DMS153 (cell line): ENCODE data around the gene LRRC75B.
"Not testable (repeated sequence)": the region's sequence is repeated elsewhere in the genome, so short reads cannot be mapped to it uniquely, and the experiment has no call there.

Source experiments
- DNase-seq: peaks from one replicate; lab custom pipeline; 2025; lab: John Stamatoyannopoulos, UW

Gene LRRC75B

GRCh38 chr22:24602105-24602749 is 9.4 kb upstream of the LRRC75B start:
- not testable (repeated sequence) for DNase-seq

- peak; percentile 25 for DNase-seq
Measured at GRCh38 chr22:24601217-24602104, 8.6 kb upstream of the LRRC75B start.

GRCh38 chr22:24599958-24600715 is 7.3 kb upstream of the LRRC75B start:
- DNase-seq, result not testable (repeated sequence)

DNA sequence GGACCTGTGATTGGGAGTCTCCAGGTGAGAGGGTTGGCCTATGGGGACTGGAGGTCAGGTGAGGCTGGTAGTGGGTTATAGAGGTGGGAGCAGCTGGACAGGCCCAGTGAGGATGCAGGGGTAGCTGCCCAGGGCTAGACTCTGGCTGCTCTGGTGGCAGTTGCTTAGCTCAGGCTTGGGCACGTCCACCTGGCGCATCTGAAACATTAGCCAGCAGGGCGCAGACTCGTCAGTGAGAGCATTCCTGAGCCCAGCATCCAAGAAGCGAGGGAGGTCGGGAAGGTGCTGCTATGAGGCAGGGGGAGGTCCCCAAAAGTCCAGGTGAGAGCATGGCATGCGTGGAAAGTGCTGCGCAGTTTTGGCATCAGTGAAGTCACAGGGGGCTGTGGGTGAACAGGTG is 6.6 kb upstream of the LRRC75B start:
- DNase-seq, result no peak

DNA sequence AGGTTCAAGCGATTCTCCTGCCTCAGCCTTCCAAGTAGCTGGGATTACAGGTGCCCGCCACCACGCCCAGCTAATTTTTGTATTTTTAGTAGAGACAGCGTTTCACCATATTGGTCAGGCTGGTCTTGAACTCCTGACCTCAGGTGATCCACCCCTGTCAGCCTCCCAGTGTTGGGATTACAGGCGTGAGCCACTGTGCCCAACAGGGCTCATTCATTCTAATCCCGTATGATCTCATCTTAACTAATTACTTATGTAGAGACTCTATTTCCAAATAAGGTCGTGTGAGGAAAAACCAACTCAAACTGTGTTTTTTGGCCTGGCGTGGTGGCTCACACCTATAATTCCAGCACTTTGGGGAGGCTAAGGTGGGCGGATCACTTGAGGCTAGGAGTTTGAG is 4.2 kb upstream of the LRRC75B start:
- DNase-seq, result not testable (repeated sequence)

GRCh38 chr22:24595863-24596262 is 3.0 kb upstream of the LRRC75B start:
- no peak for DNase-seq

GRCh38 chr22:24595228-24595627 is 2.4 kb upstream of the LRRC75B start:
- no peak for DNase-seq

- no peak for DNase-seq
Measured at GRCh38 chr22:24594569-24595120, 1.8 kb upstream of the LRRC75B start.

- DNase-seq, result no peak
Measured at GRCh38 chr22:24593836-24594568, 1.1 kb upstream of the LRRC75B start.

DNA sequence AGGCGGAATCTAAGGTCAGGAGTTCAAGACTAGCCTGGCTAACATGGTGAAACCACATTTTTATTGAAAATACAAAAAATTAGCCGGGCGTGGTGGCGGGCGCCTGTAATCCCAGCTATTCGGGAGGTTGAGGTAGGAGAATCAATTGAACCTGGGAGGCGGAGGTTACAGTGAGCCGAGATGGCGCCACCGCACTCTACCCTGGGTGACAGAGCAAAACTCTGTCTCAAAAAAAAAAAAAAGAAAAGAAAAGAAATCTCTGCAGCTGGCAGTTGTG is 624 bp upstream of the LRRC75B start:
- DNase-seq, result not testable (repeated sequence)

DNA sequence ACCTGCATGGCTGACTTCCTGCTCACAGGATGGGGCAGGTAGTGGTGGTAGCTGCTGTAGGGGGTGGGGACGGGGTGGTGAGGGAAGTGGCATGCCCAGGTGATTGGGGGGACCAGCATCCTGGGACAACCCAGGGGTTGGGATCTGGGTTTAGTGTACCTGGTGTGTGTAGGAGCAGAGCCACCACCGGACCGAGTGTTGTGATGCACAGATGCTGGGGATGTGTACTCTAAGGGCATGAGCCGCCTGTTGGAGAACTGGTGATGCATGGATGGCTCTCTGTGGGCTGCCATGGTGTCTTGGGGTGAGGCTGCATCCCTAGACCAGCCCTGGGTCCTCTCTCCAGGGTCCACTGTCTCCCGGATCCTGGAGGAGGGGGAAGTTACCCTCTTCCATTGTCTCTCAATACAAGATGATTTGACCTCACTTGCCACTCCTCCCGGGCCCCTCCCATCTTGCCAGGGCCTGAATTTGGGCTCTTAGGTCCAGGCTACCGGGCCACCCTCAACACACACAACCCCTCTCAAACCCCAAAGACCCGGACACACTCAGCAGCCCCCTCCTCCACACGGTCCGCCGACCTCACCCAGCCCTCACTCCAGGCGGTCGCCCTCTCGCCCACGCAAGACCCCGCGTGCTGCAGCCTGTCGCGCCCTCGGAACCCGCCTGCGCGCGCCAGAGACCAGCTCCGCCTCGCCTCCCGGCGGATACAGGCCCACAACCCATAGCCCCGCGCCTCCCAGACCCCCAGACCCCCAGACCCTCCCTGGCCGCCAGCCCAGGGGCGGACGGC is 619 bp downstream of the LRRC75B start:
- no peak for DNase-seq

GRCh38 chr22:24591286-24591830 is 1.5 kb downstream of the LRRC75B start:
- no peak for DNase-seq

GRCh38 chr22:24590596-24591173 is 2.2 kb downstream of the LRRC75B start:
- no peak for DNase-seq

DNA sequence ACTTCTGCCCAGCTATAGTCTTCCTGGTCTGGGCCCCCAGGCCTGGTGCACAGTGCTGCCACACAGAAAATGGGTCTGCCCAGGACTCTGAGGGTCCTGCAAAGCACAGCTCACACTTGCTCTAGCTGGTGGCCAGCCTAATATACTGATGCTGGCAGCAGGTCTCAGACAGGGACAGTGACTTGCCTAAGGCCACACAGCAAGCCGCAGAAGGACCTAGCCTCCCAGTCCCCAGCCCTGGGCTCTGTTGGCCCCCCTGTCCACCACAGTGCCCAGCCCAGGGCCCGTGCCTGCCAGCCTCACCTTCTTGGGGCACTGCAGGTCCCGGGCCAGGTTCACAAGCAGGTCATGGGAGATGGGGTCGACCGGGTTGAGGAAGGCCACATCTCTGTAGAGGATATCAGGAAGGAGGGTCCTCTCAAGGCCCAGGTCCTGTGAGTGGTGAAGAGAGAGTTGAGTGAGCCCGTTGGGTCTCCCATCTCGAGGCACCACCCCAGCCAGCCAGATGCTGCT is 3.3 kb downstream of the LRRC75B start:
- no peak for DNase-seq

DNA sequence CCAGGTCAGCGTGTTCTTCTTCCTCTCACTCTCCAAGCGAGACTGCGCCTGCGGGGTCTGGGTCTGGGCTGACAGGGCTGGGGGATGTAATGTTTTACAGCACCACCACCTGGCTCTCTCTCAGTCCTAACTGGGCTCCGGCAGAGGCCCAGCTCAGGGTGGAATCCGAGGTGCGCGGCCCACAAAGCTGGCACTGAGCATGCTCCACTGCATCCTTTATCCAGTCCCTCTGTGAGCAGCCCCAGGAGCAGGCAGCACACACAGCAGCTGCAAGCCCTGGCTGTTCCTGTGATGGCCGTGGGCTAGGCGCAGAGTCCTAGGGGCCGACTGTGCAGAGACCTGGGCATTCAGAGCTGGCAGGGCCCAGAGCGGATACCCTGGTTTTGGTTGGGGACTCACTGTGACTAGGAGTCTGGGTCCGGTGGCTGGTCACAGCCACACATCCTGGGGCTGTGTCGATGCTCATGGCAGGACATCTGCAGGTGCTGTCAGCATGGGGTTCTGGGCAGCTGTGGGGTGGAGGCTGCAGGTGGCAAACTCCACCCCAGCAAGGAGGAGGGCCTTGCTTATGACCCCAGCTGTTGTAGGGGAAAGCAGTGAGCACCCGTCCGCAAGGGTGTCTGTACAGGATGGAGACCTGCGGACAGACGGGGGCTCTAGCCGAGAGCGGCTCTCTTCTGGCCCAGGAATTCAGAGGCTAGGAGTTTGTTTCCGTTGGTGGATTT is 4.0 kb downstream of the LRRC75B start:
- no peak for DNase-seq

- DNase-seq, result no peak
Measured at GRCh38 chr22:24588381-24588756, 4.5 kb downstream of the LRRC75B start.

DNA sequence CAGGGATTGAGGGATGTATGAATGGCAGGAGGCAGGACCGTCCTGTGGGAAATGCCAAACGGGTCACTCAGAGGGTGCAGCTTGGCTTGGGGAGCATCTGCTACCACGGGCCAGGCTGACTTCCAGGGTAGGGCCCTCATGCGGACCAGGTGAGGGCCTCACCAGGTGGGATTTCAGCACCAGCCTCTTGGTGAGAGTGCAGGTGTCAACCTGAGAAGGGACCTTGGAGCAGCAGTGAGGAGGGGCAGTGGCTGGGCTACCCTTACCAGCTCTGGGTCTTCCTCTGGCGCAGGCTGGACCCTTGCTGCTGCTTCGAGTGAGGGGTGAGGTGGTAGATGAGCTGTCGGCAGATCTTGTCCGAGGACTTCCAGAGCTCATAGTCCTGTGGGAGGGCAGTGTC is 4.9 kb downstream of the LRRC75B start:
- DNase-seq, result no peak

DNA sequence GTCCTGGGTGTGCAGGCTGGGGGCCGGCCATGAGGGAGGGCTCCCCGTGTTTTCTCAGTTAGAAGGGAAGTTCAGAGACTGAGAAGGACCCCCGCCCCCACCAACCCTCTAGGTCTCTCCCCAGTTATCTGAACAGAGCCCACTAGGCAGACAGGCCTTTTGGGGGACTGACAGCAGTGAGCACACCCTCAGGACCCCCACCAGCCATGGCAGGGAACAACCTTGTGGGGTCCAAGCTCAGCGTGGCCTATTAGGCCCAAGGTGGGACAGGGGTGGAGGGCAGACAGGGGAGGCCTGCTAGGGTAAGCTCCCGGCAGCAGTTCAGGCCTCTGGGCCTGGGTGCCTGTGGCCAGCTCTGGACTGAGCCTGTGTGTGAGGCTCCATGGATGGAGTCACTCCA is 5.6 kb downstream of the LRRC75B start:
- no peak for DNase-seq

GRCh38 chr22:24585927-24586546 is 6.8 kb downstream of the LRRC75B start:
- DNase-seq, result no peak
